Gastroesophageal sphincter (tissue), 3 donors: ENCODE measurements around the gene DCUN1D3.

Source experiments
- POLR2AphosphoS5 ChIP-seq: sonication (generic); formaldehyde crosslinking; IDR thresholded peaks from one replicate; pipeline ENCODE4 v1.6.1; 2017; ENCODE audit warnings: antibody characterized with exemption
- TF ChIP-seq, protein P1 (sequence below), 4 experiments: fragments of 200-600 bp in 2 of 4; fragments of 450-650 bp in 2 of 4; sonication (generic) in 1 of 4; IDR thresholded peaks; one replicate each; pipeline ENCODE4 v1.5.1; 2017 to 2019; ENCODE audit warnings: antibody characterized with exemption in 4 of 4, mild to moderate bottlenecking in 2 of 4, moderate library complexity in 2 of 4

DNA sequence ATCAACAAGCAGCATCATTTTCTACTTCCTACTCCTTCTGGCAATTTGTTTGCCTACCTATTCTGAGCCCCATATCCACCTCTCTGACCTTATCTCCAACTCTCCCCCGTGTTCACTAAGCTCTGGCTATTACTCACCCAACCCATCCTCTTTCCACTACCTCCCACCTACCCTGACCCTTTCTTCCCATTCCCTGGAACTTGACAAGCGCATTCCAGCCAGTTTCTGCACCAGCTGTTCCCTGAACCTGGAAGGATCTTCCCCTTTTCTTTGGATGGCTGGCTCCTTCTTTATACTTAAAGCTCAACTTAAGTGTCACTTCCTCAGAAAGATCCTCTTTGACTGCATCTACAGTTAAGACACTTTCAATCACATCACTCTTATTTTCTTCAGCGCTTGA, 2.2 kb downstream of the DCUN1D3 start:
- TF ChIP-seq POLR2AphosphoS5: no peak
- TF ChIP-seq, protein P1, sequence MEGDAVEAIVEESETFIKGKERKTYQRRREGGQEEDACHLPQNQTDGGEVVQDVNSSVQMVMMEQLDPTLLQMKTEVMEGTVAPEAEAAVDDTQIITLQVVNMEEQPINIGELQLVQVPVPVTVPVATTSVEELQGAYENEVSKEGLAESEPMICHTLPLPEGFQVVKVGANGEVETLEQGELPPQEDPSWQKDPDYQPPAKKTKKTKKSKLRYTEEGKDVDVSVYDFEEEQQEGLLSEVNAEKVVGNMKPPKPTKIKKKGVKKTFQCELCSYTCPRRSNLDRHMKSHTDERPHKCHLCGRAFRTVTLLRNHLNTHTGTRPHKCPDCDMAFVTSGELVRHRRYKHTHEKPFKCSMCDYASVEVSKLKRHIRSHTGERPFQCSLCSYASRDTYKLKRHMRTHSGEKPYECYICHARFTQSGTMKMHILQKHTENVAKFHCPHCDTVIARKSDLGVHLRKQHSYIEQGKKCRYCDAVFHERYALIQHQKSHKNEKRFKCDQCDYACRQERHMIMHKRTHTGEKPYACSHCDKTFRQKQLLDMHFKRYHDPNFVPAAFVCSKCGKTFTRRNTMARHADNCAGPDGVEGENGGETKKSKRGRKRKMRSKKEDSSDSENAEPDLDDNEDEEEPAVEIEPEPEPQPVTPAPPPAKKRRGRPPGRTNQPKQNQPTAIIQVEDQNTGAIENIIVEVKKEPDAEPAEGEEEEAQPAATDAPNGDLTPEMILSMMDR (IDR thresholded peaks at IDR 0.05): no peak
